GM12801 (cell line): Measurements from ENCODE around the gene CFAP92.

Experiments
- CTCF ChIP-seq: IDR thresholded peaks from one replicate; pipeline ENCODE4 v1.5.1; 2011; ENCODE audit warnings: control low read depth; ENCODE audit not compliant: insufficient read length; ENCODE audit errors: extremely low read depth

Gene CFAP92

GRCh38 chr3:129031476-129032215 lies 37.8 kb upstream of the CFAP92 start:
- no peak for TF ChIP-seq CTCF

- no peak for TF ChIP-seq CTCF
Observed at GRCh38 chr3:129030611-129031010, 36.7 kb upstream of the CFAP92 start.

GRCh38 chr3:129028866-129029265 lies 35.0 kb upstream of the CFAP92 start:
- no peak for TF ChIP-seq CTCF

DNA sequence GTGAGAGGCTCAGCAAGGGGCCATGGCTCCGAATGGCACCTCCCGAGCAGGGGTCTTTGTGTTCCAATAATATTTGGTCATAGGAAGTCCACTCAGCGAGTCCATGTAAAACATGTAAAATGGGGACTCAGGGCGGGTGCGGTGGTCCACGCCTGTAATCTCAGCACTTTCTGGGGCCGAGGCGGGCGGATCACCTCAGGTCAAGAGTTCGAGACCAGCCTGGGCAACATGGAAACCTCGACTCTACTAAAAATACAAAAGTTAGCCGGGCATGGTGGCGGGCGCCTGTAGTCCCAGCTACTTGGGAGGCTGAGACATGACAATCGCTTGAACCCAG lies 33.6 kb upstream of the CFAP92 start:
- TF ChIP-seq CTCF = no peak

DNA sequence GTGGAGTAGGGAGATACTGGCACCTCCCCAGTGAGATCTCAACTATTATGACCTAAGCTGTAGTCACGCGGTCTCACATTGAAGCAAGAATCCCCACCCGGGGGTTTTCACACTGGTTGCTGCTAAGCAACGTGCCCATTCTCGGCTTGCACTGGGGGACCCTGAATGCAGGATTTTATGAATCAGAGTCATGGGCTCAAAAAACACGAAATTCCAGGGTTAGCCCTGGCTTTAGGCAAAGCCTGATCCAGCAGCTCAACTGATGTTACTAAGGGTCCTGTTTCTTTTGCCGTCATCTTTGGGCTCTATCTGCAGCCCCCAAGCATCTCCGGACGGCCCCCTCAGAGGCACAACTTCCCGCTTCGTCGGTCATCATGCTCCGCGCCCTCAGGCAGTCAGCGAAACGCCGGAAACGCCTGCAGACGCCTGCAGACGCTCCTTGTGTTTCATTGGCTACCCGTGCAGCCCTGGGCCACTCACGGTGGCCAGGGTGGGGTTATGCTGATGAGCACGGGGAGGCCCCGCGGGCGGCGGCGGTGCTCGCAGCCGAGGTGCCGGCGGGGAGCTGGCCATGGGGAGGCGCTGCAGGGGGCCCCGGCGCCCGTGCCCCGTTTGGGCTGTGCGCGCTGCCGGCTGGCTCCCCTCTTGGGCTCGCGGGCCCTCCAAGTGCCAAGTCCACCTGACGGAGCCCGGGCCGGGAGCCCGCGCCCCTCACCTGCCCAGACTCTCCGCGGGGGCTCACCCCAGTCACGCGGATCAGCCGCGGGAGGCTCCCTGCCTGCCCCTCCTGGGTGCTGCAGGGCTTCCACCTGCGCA lies 33.1 kb upstream of the CFAP92 start:
- TF ChIP-seq CTCF = no peak

DNA sequence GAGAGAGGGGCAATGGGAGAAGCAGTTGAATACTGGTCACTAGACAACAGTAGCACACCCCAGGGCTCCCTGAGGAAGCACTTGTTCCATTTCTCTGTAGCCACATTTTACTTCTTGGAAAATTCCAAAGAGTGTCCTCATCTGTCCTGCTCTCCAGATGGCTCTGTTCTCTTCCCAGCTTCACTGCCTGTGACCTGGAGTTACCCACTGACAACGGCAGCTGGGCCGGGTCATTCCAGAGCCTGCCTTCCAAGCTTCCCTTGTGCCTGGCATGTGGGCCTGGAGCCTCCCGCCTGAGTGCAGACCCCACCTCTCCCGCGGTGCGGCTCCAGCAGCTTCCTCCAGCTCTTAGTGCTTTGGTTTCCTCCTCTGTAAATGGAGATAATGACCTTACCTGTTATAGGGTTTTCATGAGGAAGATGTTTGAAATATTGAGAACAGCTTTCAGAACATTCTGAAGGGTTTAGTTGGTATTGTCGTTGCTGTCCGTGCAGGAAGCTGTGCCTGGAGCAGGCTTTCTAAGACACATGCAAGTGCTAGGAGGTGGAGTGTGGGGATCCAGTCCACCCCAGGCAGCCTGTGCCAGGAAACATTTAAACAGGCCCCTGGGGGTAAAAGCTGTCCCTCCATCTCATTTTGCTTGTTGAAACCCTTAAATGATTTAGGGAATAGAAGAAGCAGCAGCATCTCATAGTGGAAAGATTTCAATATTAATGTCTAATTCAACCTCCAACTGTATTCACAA lies 32.0 kb upstream of the CFAP92 start:
- no peak for TF ChIP-seq CTCF

DNA sequence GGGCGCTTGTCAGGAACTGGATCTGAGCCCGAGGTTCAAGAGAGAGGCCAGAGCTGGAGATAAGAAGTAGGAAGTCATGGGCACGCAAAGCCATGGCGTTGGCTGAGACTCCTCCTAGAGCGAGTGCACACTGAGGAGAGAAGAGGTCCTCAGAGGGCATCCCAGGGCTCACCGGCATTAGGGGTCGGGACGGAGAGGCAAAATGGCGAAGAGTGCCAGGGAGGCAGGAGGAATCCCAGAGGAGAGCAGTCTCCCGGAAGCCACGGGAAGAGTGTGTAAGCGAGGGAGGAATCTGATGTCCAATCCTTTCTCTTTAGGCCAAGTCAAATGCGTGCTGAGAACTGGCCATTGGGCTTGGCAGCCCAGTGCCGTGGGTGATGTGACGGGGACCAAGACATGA lies 31.2 kb upstream of the CFAP92 start:
- no peak for TF ChIP-seq CTCF
